ENCODE data around the gene OR7D4.

The OR7D4 gene

GRCh38 chr19:9161427-9161826 is 58.0 kb downstream of the OR7D4 start:
- Histone ChIP-seq H3K79me2 (ENCODE audit: insufficient read depth, low read length) (peaks cover 2% of the 10 kb centered on the region; the same call in 1 of the 2 replicates), H3K9me2 (replicated peaks; ENCODE audit: insufficient read depth, low read length) (no peaks in the 10 kb centered on the region), H3K36me3 (ENCODE audit: low read length) (peaks cover 28% of the 10 kb centered on the region; the same call in 1 of the 2 replicates), H3K9ac (ENCODE audit: low read length) (no peak overlapping the region), H2AFZ (ENCODE audit: low read depth, low read length, severe bottlenecking) (no peak overlapping the region), H3K27ac (ENCODE audit: low read depth, low read length) (no peak overlapping the region), H4K20me1 (ENCODE audit: low read depth, low read length) (peaks cover 8% of the 10 kb centered on the region; the same call in 1 of the 2 replicates), H3F3A (ENCODE audit: insufficient read depth) (no peaks in the 10 kb centered on the region), H3K4me2 (ENCODE audit: low read depth, low read length, poor library complexity, severe bottlenecking) (no peak overlapping the region), H3K9me3 (ENCODE audit: insufficient read depth, low read length) (no peaks in the 10 kb centered on the region), H3K27me3 (ENCODE audit: low read length) (no peaks in the 10 kb centered on the region), H3K4me3 (ENCODE audit: insufficient read depth, low read length, poor library complexity, severe bottlenecking) (no peak overlapping the region)
- TF ChIP-seq CTCF (IDR thresholded peaks at IDR 0.05; ENCODE audit: insufficient read depth, low read length, poor library complexity, severe bottlenecking) = no peak
- no peak for TF ChIP-seq EZH2phosphoT487 (conservative IDR thresholded peaks at IDR 0.05; ENCODE audit: low read length)
